K562 (cell line): ENCODE data around the gene GALNT7. TPM values are rescaled to one million over a fixed set of nuclear protein-coding genes. Genes with fewer than 3 reads are reported as not detected.

Source experiments
- ATAC-seq: fragments of 200-7000 bp; cut with Tn5 transposase; 3 replicates; pipeline ENCODE4 v1.9.1; 2020; ENCODE audit warnings: moderate library complexity
- BruUV-seq: library from RNA; stranded (reverse); fragments of 400-500 nt; replicated peaks from 2 replicates; lab custom pipeline; 2021; lab: Mats Ljungman, UMichigan
- CTCF ChIA-PET: fragments of 300-600 bp; formaldehyde crosslinking; extraction: SDS; loops from one replicate; lab custom pipeline; 2021; ENCODE audit warnings: low intra/inter-chr PET ratio; lab: Yijun Ruan, JAX
- POLR2A ChIA-PET: fragments of 300-600, 350-650 bp; sonication (Branson Sonifier 250); formaldehyde crosslinking; extraction: SDS; loops from one replicate; lab custom pipeline; 2021; ENCODE audit warnings: antibody characterized with exemption, inconsistent platforms; lab: Yijun Ruan, JAX
- DNase-seq, 4 experiments: peaks; one replicate each; pipeline versions ENCODE4 v3.0.0 to v3.0.0-alpha.2; 2011 to 2018; ENCODE audit warnings: low spot score in 3 of 4, mixed read lengths in 3 of 4; ENCODE audit errors: extremely low read depth in 1 of 4
- FAIRE-seq: peaks from 2 replicates; lab custom pipeline; 2011; peaks lifted over from hg19 to GRCh38; lab: Jason Lieb, UNC
- H2AFZ ChIP-seq: 2 replicates; pipeline ENCODE4 v1.6.0; 2011; ENCODE audit warnings: low read depth, low read length, control low read depth, inconsistent platforms
- H3K27ac ChIP-seq: fragments of 200-600 bp; 3 replicates; pipeline ENCODE4 v1.8.0; 2011; ENCODE audit warnings: low read depth, mild to moderate bottlenecking, control low read depth, inconsistent platforms, low read length, moderate library complexity, mixed read lengths; ENCODE audit errors: extremely low read depth
- H3K27me3 ChIP-seq, 2 experiments: fragments of 300-600 bp in 1 of 2; 2 replicates in 1 of 2; 3 replicates in 1 of 2; pipeline versions ENCODE4 v1.6.0 to v1.8.0; 2011; ENCODE audit warnings: inconsistent platforms in 2 of 2, low read length in 2 of 2, mild to moderate bottlenecking in 1 of 2, mixed read lengths in 1 of 2, moderate library complexity in 1 of 2; ENCODE audit not compliant: control insufficient read depth in 2 of 2, insufficient read depth in 2 of 2
- H3K36me3 ChIP-seq: fragments of 300-600 bp; 3 replicates; pipeline ENCODE4 v1.8.0; 2011; ENCODE audit warnings: mild to moderate bottlenecking, low read length, inconsistent platforms; ENCODE audit not compliant: control insufficient read depth, insufficient read depth
- H3K4me1 ChIP-seq, 2 experiments: fragments of 200-600 bp in 1 of 2; replicated peaks in 1 of 2; 2 replicates in 1 of 2; 3 replicates in 1 of 2; pipeline versions ENCODE4 v1.5.1 to v1.8.0; 2011; ENCODE audit warnings: inconsistent platforms in 2 of 2, low read length in 2 of 2, mild to moderate bottlenecking in 1 of 2, mixed read lengths in 1 of 2, moderate library complexity in 1 of 2; ENCODE audit not compliant: control insufficient read depth in 2 of 2, insufficient read depth in 2 of 2
- H3K4me2 ChIP-seq: 2 replicates; pipeline ENCODE4 v1.6.1; 2011; ENCODE audit warnings: low read length, control low read depth, inconsistent platforms, mixed read lengths; ENCODE audit not compliant: insufficient read depth
- H3K4me3 ChIP-seq: fragments of 200-600 bp; sonication (generic), shearing (Covaris generic); 2 replicates; pipeline ENCODE4 v1.5.1; 2016; ENCODE audit warnings: control low read depth, inconsistent platforms
- H3K79me2 ChIP-seq: fragments of 200-600 bp; 3 replicates; pipeline ENCODE4 v1.8.0; 2011; ENCODE audit warnings: low read length, inconsistent platforms; ENCODE audit not compliant: control insufficient read depth, insufficient read depth
- H3K9ac ChIP-seq, 2 experiments: 2 replicates each; pipeline versions ENCODE4 v1.6.0 to v1.6.1; 2011; ENCODE audit warnings: low read depth in 2 of 2, low read length in 2 of 2, control low read depth in 1 of 2, inconsistent platforms in 1 of 2, mild to moderate bottlenecking in 1 of 2, mixed read lengths in 1 of 2; ENCODE audit not compliant: insufficient read depth in 1 of 2
- H3K9me1 ChIP-seq: one replicate; pipeline ENCODE4 v1.6.0; 2011; ENCODE audit warnings: inconsistent platforms, mild to moderate bottlenecking, low read length, moderate library complexity; ENCODE audit not compliant: control insufficient read depth, insufficient read depth
- H3K9me3 ChIP-seq: replicated peaks from 2 replicates; pipeline ENCODE4 v1.5.1; 2011; ENCODE audit warnings: low read depth, low read length, inconsistent platforms; ENCODE audit not compliant: control insufficient read depth, insufficient read depth
- H4K20me1 ChIP-seq: replicated peaks from 2 replicates; pipeline ENCODE4 v1.6.1; 2011; ENCODE audit warnings: low read length, inconsistent platforms, mixed read lengths; ENCODE audit not compliant: control insufficient read depth, insufficient read depth
- EHMT2 ChIP-seq: fragments of 450-650 bp; IDR thresholded peaks from 2 replicates; pipeline ENCODE4 v1.6.1; 2018; ENCODE audit warnings: antibody characterized with exemption
- MED1 ChIP-seq: sonication (generic); formaldehyde crosslinking; IDR thresholded peaks from 2 replicates; pipeline ENCODE4 v1.8.1; 2023; ENCODE audit warnings: missing genetic modification reagents, borderline replicate concordance
- MEF2D ChIP-seq: conservative IDR thresholded peaks from 2 replicates; pipeline ENCODE4 v1.6.1; 2016; ENCODE audit warnings: low read depth, missing genetic modification characterization, missing compliant biosample characterization
- MEIS2 ChIP-seq: fragments of 450-650 bp; IDR thresholded peaks from 2 replicates; pipeline ENCODE4 v1.6.1; 2014; ENCODE audit warnings: mild to moderate bottlenecking; ENCODE audit not compliant: partially characterized antibody
- NCOA2 ChIP-seq, 2 experiments: fragments of 450-650 bp; IDR thresholded peaks; 2 replicates each; pipeline ENCODE4 v1.6.1; 2018; ENCODE audit warnings: mild to moderate bottlenecking in 2 of 2, moderate library complexity in 1 of 2; ENCODE audit not compliant: partially characterized antibody in 2 of 2
- NFYB ChIP-seq: IDR thresholded peaks from 2 replicates; pipeline ENCODE4 v1.6.1; 2011; ENCODE audit warnings: mild to moderate bottlenecking, moderate library complexity; ENCODE audit not compliant: insufficient read length; ENCODE audit errors: extremely low read depth
- NR4A1 ChIP-seq, 2 experiments: fragments of 250-450 bp in 1 of 2; fragments of 450-650 bp in 1 of 2; sonication (Bioruptor Pico) in 1 of 2; IDR thresholded peaks; 2 replicates each; pipeline versions ENCODE4 v1.4.0 to v1.6.1; 2016 to 2020; ENCODE audit warnings: mild to moderate bottlenecking in 2 of 2, missing compliant biosample characterization in 1 of 2, missing genetic modification characterization in 1 of 2, moderate library complexity in 1 of 2
- RFX5 ChIP-seq: IDR thresholded peaks from 2 replicates; pipeline ENCODE4 v1.6.1; 2011; ENCODE audit warnings: low read depth, mild to moderate bottlenecking, improper control_type of control experiment, low read length
- SIX5 ChIP-seq, 2 experiments: IDR thresholded peaks; 2 replicates each; pipeline ENCODE4 v1.6.1; 2011; ENCODE audit warnings: low read length in 2 of 2, borderline replicate concordance in 1 of 2, low read depth in 1 of 2, mild to moderate bottlenecking in 1 of 2, moderate library complexity in 1 of 2; ENCODE audit not compliant: insufficient read depth in 1 of 2
- SRSF9 ChIP-seq: fragments of 200-400 bp; formaldehyde crosslinking; IDR thresholded peaks from 2 replicates; pipeline ENCODE4 v1.6.1; 2017; ENCODE audit warnings: low read depth, low read length, borderline replicate concordance
- TAF1 ChIP-seq: IDR thresholded peaks from 2 replicates; pipeline ENCODE4 v1.6.1; 2011; ENCODE audit warnings: mild to moderate bottlenecking, low read length, moderate library complexity; ENCODE audit not compliant: insufficient read depth, control insufficient read depth, severe bottlenecking; ENCODE audit errors: extremely low read depth
- TGIF2 ChIP-seq: sonication (generic); formaldehyde crosslinking; IDR thresholded peaks from 2 replicates; pipeline ENCODE4 v1.8.1; 2022; ENCODE audit warnings: mild to moderate bottlenecking, missing genetic modification reagents, moderate library complexity
- YBX1 ChIP-seq: fragments of 450-650 bp; IDR thresholded peaks from 2 replicates; pipeline ENCODE4 v1.7.1; 2016; ENCODE audit warnings: mild to moderate bottlenecking
- ZNF444 ChIP-seq: fragments of 250-450 bp; sonication (Bioruptor Pico); IDR thresholded peaks from 2 replicates; pipeline ENCODE4 v1.4.0; 2020; ENCODE audit warnings: mild to moderate bottlenecking, moderate library complexity
- ZNF589 ChIP-seq: fragments of 200-800 bp; sonication (Bioruptor generic); IDR thresholded peaks from 2 replicates; pipeline ENCODE4 v1.6.1; 2016; ENCODE audit warnings: low read depth, missing genetic modification characterization, missing compliant biosample characterization
- WGBS: fragments of 100-300 bp; shearing (Covaris generic); methylation state at CpG from one replicate; pipeline ENCODE4 v1.1.6; 2016; ENCODE audit warnings: low coverage, mixed read lengths; ENCODE audit not compliant: insufficient coverage; ENCODE audit errors: missing lambda C conversion rate; 5-methylcytosine and 5-hydroxymethylcytosine counted together
- in situ Hi-C: fragments of 300-500 bp; cut with MboI; formaldehyde crosslinking; loops from 4 replicates; pipeline ENCODE4 v1.15.0; 2018; ENCODE audit warnings: inconsistent platforms, mixed read lengths
- intact Hi-C: fragments of 100-400 bp; cut with micrococcal nuclease; formaldehyde crosslinking; loops from 2 replicates; pipeline ENCODE4 v1.14.2; 2022
- polyA plus RNA-seq, 8 experiments: library from polyadenylated mRNA; depleted of rRNA in 4 of 8; stranded (reverse) in 5 of 8; unstranded in 3 of 8; fragments of >200 nt; fragmentation: Nextera tagmentation in 2 of 8; fragmentation: Illumina TruSeq in 1 of 8; extraction: Ambion mirVana in 2 of 8; extraction: Trizol in 1 of 8; gene quantifications; 2 replicates each; pipeline versions ENCODE4 v1.2.1 to v1.2.3, GENCODE V29; 2011 to 2014; ENCODE audit warnings: inconsistent platforms in 1 of 8, missing spikeins in 1 of 8
- total RNA-seq, 7 experiments: library from RNA; depleted of rRNA in 6 of 7; stranded (reverse); fragments of >200 nt in 6 of 7; fragmentation: Illumina TruSeq in 2 of 7; extraction: Trizol in 2 of 7; gene quantifications; 2 replicates each; pipeline versions ENCODE4 v1.2.1 to v1.2.3, GENCODE V29; 2011 to 2021; ENCODE audit warnings: low replicate concordance in 1 of 7
- TF ChIP-seq, protein P1 (sequence below): fragments of 250-450 bp; sonication (Bioruptor Pico); IDR thresholded peaks from 2 replicates; pipeline ENCODE4 v1.9.0; 2021; ENCODE audit warnings: mild to moderate bottlenecking, inconsistent platforms
- TF ChIP-seq, protein P2 (sequence below): fragments of 450-650 bp; formaldehyde crosslinking; IDR thresholded peaks from 2 replicates; pipeline ENCODE4 v1.4.0; 2020; ENCODE audit warnings: mild to moderate bottlenecking
- TF ChIP-seq, protein P3 (sequence below): fragments of 250-450 bp; sonication (Bioruptor Pico); IDR thresholded peaks from 2 replicates; pipeline ENCODE4 v1.9.0; 2021; ENCODE audit warnings: mild to moderate bottlenecking

GALNT7 gene
- total and polyA plus RNA-seq, 9 of the 15 experiments (the other 6 are each of a cell fraction or from before 2014, with no cell fraction given) = 16.7 to 38.7 (median 31.1) TPM

DNA sequence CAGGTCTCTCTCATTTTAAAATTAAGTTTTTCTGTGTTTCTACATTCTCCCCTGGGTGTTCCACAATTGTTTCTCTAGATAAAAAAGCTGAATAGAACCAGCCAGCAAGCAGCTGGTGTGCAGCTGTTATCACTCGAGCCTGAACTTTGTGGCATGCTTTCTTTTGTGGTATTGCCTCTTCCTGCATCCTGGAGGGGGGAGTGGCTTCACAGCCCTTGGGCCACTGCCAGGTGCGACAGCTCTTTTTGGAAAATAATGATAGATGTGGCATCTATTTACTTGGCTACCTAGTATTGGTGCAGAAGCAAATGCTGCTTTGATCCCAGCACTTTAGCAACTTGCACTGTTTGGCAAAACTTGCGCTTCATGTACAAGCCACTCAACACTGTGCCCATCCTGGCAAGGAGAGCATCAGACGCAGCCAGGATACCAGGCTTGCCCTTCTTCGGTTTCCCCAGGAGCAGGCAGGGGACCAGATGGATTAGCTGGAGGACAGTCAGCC lies 96.1 kb downstream of the GALNT7 start (continued):
- TF ChIP-seq, protein P1, sequence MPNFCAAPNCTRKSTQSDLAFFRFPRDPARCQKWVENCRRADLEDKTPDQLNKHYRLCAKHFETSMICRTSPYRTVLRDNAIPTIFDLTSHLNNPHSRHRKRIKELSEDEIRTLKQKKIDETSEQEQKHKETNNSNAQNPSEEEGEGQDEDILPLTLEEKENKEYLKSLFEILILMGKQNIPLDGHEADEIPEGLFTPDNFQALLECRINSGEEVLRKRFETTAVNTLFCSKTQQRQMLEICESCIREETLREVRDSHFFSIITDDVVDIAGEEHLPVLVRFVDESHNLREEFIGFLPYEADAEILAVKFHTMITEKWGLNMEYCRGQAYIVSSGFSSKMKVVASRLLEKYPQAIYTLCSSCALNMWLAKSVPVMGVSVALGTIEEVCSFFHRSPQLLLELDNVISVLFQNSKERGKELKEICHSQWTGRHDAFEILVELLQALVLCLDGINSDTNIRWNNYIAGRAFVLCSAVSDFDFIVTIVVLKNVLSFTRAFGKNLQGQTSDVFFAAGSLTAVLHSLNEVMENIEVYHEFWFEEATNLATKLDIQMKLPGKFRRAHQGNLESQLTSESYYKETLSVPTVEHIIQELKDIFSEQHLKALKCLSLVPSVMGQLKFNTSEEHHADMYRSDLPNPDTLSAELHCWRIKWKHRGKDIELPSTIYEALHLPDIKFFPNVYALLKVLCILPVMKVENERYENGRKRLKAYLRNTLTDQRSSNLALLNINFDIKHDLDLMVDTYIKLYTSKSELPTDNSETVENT = no peak
- TF ChIP-seq NFYB (no peak), MEIS2 (peak; percentile 72), SRSF9 (no peak), ZNF444 (CRISPR knock-in tag) (no peak), RFX5 (no peak), TAF1 (no peak), SIX5 (IDR thresholded peaks at IDR 0.05; ENCODE audit: borderline replicate concordance in 1 of 2, insufficient read depth in 1 of 2, low read depth in 1 of 2, low read length in 2 of 2) (no peak), EHMT2 (no peak)

DNA sequence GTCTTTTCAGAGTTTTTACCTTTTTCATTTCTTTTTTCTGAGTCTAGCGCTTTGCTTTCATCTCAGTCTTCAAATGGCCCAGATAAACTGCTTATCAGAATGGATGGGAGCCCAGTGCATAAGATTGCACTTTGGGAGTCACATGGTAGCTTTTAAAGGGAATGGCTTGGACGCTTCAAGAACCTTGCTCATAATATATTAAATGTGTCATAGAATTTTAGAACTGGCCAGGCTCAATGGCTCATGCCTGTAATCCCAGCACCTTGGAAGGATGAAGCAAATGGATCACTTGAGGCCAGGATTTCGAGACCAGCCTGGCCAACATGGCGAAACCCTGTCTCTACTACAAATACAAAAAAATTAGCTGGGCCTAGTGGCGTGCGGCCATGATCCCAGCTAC lies 97.1 kb downstream of the GALNT7 start:
- H3K4me3 ChIP-seq = no peak overlapping the region
- ATAC-seq (no peak), DNase-seq (peak in 1 of 4 experiments; percentile 27), FAIRE-seq (no peak)
- no peak overlapping the region for H3K27ac ChIP-seq
- ChIA-PET POLR2A (interaction anchor here (0.8 to 1.4 kb wide), 2 partner anchors 14 to 69 kb away, joined by 3 to 5 read pairs; partner anchors contain the start of gene HMGB2), CTCF (no interaction called here)
- no TSS peak for BruUV-seq
- no peak overlapping the region for H3K4me2 ChIP-seq
- intact Hi-C loops = loop anchor here (2.0 kb wide), 1 partner anchor 15 kb away; no protein-coding TSS in a partner anchor
- no peak overlapping the region for H2AFZ ChIP-seq
- H4K20me1 ChIP-seq = no peaks in the 10 kb centered on the region
- H3K79me2 ChIP-seq = peaks cover 64% of the 10 kb centered on the region
- no peaks in the 10 kb centered on the region for H3K9me1 ChIP-seq
- no peak overlapping the region for H3K9ac ChIP-seq
- no peaks in the 10 kb centered on the region for H3K9me3 ChIP-seq
- peaks cover 5 to 20% of the 10 kb centered on the region in 2 experiments; a peak in 4 of 5 replicates for H3K4me1 ChIP-seq
- 67% methylated on average over 6 of the region's 6 CpGs for WGBS
- in situ Hi-C loops = no loop called here
- no peaks in the 10 kb centered on the region for H3K36me3 ChIP-seq
- H3K27me3 ChIP-seq = no peaks in the 10 kb centered on the region
- TF ChIP-seq MEF2D (tag) = no peak
- TF ChIP-seq NCOA2 (IDR thresholded peaks at IDR 0.05; ENCODE audit: partially characterized antibody in 2 of 2) = no peak
- TF ChIP-seq, protein P2, sequence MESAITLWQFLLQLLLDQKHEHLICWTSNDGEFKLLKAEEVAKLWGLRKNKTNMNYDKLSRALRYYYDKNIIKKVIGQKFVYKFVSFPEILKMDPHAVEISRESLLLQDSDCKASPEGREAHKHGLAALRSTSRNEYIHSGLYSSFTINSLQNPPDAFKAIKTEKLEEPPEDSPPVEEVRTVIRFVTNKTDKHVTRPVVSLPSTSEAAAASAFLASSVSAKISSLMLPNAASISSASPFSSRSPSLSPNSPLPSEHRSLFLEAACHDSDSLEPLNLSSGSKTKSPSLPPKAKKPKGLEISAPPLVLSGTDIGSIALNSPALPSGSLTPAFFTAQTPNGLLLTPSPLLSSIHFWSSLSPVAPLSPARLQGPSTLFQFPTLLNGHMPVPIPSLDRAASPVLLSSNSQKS (CRISPR knock-in tag) = no peak
- no peak for TF ChIP-seq TGIF2 (CRISPR knock-in tag)
- no peak for TF ChIP-seq YBX1
- no peak for TF ChIP-seq MED1 (CRISPR knock-in tag)
- TF ChIP-seq NR4A1 (CRISPR knock-in tag; IDR thresholded peaks at IDR 0.05) = no peak
- no peak for TF ChIP-seq NR4A1 (tag; IDR thresholded peaks at IDR 0.05)
- no peak for TF ChIP-seq ZNF589 (CRISPR knock-in tag)
- TF ChIP-seq, protein P3, sequence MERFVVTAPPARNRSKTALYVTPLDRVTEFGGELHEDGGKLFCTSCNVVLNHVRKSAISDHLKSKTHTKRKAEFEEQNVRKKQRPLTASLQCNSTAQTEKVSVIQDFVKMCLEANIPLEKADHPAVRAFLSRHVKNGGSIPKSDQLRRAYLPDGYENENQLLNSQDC = no peak
